WTC11 (cell line): Measurements from ENCODE around the gene KCNG4.

Experiments
- CBFB ChIP-seq: sonication (generic); formaldehyde crosslinking; IDR thresholded peaks from 2 replicates; pipeline ENCODE4 v1.8.1; 2022; ENCODE audit warnings: mild to moderate bottlenecking, low read depth, missing genetic modification reagents
- NR2C2 ChIP-seq: sonication (generic); formaldehyde crosslinking; IDR thresholded peaks from 2 replicates; pipeline ENCODE4 v1.8.0; 2022; ENCODE audit warnings: mild to moderate bottlenecking, missing genetic modification reagents
- ZSCAN18 ChIP-seq: fragments of 250-450 bp; sonication (Bioruptor Pico); IDR thresholded peaks from 2 replicates; pipeline ENCODE4 v2.1.2; 2022; ENCODE audit warnings: mild to moderate bottlenecking, moderate library complexity
- TF ChIP-seq, protein P1 (sequence below): fragments of 200-600 bp; IDR thresholded peaks from 2 replicates; pipeline ENCODE4 v1.8.0; 2022; ENCODE audit warnings: antibody characterized with exemption
- TF ChIP-seq, protein P2 (sequence below): sonication (generic); formaldehyde crosslinking; IDR thresholded peaks from 2 replicates; pipeline ENCODE4 v1.8.1; 2022; ENCODE audit warnings: low read depth, mild to moderate bottlenecking, moderate library complexity, missing genetic modification reagents, borderline replicate concordance
- TF ChIP-seq, protein P3 (sequence below): sonication (generic); formaldehyde crosslinking; IDR thresholded peaks from 2 replicates; pipeline ENCODE4 v1.8.1; 2023; ENCODE audit warnings: mild to moderate bottlenecking, moderate library complexity, missing genetic modification reagents
- TF ChIP-seq, protein P4 (sequence below): sonication (generic); formaldehyde crosslinking; IDR thresholded peaks from 2 replicates; pipeline ENCODE4 v1.8.1; 2022; ENCODE audit warnings: mild to moderate bottlenecking, missing genetic modification reagents, moderate library complexity, borderline replicate concordance
- TF ChIP-seq, protein P5 (sequence below): sonication (generic); formaldehyde crosslinking; IDR thresholded peaks from 2 replicates; pipeline ENCODE4 v1.8.0; 2022; ENCODE audit warnings: mild to moderate bottlenecking, missing genetic modification reagents

DNA sequence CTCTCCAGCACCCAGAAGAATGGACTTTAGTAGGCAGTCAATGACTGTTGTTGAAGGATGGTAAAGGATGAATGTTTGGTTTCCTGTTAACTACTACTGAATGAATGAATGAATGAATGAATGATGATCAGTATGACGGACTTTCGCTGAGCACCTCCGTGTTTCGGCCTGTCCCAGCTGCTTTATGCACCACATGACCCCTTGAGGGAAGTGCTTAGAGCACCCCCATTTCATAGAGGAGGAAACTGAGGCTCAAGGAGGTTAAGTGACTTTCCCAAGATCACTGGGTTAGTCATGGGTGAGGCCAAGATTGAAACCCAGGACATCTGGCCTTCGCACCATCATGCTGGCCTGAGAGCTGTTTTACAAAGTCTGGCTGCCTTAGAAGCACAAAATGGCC, 6.8 kb downstream of the KCNG4 start:
- no peak for TF ChIP-seq NR2C2 (CRISPR knock-in tag)
- TF ChIP-seq, protein P1, sequence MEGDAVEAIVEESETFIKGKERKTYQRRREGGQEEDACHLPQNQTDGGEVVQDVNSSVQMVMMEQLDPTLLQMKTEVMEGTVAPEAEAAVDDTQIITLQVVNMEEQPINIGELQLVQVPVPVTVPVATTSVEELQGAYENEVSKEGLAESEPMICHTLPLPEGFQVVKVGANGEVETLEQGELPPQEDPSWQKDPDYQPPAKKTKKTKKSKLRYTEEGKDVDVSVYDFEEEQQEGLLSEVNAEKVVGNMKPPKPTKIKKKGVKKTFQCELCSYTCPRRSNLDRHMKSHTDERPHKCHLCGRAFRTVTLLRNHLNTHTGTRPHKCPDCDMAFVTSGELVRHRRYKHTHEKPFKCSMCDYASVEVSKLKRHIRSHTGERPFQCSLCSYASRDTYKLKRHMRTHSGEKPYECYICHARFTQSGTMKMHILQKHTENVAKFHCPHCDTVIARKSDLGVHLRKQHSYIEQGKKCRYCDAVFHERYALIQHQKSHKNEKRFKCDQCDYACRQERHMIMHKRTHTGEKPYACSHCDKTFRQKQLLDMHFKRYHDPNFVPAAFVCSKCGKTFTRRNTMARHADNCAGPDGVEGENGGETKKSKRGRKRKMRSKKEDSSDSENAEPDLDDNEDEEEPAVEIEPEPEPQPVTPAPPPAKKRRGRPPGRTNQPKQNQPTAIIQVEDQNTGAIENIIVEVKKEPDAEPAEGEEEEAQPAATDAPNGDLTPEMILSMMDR, result no peak
- TF ChIP-seq, protein P2, sequence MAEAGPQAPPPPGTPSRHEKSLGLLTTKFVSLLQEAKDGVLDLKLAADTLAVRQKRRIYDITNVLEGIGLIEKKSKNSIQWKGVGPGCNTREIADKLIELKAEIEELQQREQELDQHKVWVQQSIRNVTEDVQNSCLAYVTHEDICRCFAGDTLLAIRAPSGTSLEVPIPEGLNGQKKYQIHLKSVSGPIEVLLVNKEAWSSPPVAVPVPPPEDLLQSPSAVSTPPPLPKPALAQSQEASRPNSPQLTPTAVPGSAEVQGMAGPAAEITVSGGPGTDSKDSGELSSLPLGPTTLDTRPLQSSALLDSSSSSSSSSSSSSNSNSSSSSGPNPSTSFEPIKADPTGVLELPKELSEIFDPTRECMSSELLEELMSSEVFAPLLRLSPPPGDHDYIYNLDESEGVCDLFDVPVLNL, result no peak
- TF ChIP-seq, protein P3, sequence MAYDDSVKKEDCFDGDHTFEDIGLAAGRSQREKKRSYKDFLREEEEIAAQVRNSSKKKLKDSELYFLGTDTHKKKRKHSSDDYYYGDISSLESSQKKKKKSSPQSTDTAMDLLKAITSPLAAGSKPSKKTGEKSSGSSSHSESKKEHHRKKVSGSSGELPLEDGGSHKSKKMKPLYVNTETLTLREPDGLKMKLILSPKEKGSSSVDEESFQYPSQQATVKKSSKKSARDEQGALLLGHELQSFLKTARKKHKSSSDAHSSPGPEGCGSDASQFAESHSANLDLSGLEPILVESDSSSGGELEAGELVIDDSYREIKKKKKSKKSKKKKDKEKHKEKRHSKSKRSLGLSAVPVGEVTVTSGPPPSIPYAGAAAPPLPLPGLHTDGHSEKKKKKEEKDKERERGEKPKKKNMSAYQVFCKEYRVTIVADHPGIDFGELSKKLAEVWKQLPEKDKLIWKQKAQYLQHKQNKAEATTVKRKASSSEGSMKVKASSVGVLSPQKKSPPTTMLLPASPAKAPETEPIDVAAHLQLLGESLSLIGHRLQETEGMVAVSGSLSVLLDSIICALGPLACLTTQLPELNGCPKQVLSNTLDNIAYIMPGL (CRISPR knock-in tag), result no peak
- TF ChIP-seq, protein P4, sequence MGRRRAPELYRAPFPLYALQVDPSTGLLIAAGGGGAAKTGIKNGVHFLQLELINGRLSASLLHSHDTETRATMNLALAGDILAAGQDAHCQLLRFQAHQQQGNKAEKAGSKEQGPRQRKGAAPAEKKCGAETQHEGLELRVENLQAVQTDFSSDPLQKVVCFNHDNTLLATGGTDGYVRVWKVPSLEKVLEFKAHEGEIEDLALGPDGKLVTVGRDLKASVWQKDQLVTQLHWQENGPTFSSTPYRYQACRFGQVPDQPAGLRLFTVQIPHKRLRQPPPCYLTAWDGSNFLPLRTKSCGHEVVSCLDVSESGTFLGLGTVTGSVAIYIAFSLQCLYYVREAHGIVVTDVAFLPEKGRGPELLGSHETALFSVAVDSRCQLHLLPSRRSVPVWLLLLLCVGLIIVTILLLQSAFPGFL (CRISPR knock-in tag), result no peak
- no peak for TF ChIP-seq CBFB (CRISPR knock-in tag)
- TF ChIP-seq, protein P5, sequence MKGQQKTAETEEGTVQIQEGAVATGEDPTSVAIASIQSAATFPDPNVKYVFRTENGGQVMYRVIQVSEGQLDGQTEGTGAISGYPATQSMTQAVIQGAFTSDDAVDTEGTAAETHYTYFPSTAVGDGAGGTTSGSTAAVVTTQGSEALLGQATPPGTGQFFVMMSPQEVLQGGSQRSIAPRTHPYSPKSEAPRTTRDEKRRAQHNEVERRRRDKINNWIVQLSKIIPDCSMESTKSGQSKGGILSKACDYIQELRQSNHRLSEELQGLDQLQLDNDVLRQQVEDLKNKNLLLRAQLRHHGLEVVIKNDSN (CRISPR knock-in tag), result no peak
- TF ChIP-seq ZSCAN18, result no peak
